ENCODE results near the gene CCDC6.
"Not testable (repeated sequence)": the region's sequence is repeated elsewhere in the genome, so short reads cannot be mapped to it uniquely, and the experiment has no call there.

CCDC6 gene

DNA sequence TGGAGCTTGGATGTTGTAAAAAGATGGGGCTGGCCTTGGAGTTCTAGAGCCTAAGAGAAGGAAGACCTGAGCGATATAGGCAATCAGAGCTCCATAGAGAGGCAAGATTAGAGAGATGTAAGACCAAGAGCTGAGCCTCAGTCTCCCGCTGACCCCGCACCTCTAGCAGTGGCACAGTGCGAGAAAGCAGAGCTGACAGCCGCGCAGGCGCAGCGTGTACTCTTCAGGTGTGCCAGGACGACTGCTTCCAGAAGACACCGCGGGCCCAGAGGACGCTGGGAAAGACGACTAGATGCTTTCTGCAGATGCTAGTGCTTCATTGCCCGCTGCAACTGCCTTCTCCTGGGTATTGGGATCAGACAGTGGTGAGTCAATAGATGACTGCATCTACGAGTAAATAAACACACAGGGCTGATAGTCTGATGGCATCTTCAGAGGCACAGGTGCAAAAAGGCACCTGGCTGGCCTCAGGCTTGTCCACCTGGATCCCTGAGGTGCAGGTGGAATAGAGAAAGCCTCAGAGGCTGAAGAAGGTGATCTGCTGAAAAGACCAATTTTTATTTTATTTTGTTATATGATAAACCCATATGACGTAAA is 38.1 kb upstream of the CCDC6 start:
- no peak for DNase-seq (ENCODE audit: low spot score)
- TF ChIP-seq, protein P1, sequence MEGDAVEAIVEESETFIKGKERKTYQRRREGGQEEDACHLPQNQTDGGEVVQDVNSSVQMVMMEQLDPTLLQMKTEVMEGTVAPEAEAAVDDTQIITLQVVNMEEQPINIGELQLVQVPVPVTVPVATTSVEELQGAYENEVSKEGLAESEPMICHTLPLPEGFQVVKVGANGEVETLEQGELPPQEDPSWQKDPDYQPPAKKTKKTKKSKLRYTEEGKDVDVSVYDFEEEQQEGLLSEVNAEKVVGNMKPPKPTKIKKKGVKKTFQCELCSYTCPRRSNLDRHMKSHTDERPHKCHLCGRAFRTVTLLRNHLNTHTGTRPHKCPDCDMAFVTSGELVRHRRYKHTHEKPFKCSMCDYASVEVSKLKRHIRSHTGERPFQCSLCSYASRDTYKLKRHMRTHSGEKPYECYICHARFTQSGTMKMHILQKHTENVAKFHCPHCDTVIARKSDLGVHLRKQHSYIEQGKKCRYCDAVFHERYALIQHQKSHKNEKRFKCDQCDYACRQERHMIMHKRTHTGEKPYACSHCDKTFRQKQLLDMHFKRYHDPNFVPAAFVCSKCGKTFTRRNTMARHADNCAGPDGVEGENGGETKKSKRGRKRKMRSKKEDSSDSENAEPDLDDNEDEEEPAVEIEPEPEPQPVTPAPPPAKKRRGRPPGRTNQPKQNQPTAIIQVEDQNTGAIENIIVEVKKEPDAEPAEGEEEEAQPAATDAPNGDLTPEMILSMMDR (IDR thresholded peaks at IDR 0.05; ENCODE audit: extremely low read depth, missing control alignments) = no peak

DNA sequence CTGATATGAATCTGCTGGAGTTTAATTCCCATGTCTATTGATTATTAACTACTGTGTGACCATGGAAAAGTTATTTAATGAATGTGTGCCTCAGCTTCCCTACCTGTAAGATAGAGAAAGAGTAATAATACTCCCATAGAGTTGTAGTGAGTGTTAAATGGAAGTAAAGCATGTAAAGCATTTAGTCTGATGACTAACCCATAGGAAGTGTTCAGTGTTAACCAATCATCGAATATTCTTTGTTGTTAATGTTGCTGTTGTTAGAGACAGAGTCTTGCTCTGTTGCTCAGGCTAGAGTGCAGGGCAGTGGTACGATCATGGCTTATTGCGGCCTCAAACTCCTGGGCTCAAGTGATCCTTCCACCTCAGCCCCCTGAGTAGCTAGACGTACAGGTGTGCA is 36.2 kb upstream of the CCDC6 start:
- TF ChIP-seq, protein P1 (IDR thresholded peaks at IDR 0.05; ENCODE audit: extremely low read depth, missing control alignments) = no peak
- DNase-seq (ENCODE audit: low spot score) = no peak

DNA sequence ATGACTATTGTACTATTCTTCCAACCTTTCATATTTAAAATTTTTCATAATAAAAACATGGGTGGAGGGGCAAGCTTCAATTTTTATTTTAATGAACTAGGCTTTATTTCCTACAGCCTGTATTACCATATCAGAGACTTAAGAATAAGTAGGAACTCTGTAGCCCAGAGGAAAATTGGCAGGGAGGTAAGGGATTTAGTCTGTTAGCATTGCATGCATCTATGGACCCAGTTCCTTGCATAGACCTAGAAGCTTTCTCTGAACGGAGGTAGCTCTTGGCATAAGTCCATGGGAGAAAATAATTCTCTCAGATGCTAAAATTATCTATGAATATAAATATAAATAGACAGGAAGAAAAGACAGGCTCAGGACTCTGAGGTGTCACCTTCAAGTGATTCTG is 31.4 kb upstream of the CCDC6 start:
- no peak for DNase-seq (ENCODE audit: low spot score)
- TF ChIP-seq, protein P1 (IDR thresholded peaks at IDR 0.05; ENCODE audit: extremely low read depth, missing control alignments) = no peak

DNA sequence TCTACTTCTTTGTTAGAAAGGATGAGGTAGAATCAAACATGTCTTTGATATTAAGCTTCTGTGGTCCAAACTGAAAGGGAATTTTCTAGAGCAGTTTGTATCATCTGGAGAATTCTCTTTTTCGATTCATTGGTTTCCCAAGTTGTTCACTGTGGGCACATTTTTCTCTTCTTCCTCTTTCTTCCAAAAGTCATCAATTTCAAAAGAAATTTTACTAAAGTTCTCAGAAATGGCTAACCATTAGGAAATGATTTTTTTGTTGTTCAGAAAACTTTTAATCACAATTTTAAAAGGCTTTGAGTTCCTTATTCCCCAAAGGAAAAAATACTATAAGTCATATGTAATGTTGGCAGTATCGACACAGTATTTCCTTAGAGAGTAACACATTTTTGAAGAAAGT is 28.3 kb upstream of the CCDC6 start:
- TF ChIP-seq, protein P1 (IDR thresholded peaks at IDR 0.05; ENCODE audit: extremely low read depth, missing control alignments) = no peak
- DNase-seq (ENCODE audit: low spot score) = no peak

DNA sequence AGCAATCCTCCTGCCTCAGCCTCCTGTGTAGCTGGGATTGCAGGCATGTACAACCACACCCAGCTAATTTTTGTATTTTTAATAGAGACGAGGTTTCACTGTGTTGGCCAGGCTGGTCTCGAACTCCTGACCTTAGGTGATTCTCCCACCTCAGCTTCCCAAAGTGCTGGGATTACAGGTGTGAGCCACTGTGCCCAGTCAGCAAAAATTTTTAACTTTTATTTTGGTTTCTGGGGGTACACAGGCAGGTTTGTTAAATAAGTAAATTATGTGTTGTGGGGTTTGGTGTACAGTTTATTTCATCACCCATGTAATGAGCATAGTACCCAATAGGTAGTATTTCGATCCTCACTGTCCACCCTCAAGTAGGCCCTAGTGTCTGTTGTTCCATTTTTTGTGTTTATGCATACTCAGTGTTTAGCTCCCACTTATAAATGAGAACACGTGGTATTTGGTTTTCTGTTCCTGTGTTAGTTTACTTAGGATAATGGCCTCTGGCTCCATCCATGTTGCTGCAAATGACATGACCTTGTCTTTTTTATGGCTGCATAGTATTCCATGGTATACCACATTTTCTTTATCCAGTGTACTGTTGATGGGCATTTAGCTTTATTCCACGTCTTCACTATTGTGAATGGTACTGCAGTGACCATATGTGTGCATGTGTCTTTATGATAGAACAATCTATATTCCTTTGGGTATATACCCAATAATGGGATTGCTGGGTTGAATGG is 24.6 kb upstream of the CCDC6 start:
- DNase-seq (ENCODE audit: low spot score) = not testable (repeated sequence)

DNA sequence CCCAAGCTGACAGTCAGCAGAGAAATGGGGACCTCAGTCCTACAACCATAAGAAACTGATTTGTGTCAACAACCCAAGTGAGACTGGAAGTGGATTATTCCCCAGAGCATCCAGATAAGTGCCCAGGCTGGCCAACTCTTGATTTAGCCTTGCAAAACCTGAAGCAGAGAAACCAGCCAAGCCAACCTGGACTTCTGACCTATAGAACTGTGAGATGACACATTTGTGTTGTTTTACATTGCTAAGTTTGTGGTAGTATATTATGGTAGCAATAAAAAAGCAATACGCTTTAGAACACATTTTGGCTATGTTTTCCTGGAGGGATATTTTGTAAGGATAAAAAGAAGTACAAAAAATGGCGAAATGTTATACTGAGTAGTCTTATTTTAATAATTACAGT is 19.7 kb upstream of the CCDC6 start:
- no peak for DNase-seq (ENCODE audit: low spot score)
- TF ChIP-seq, protein P1 (IDR thresholded peaks at IDR 0.05; ENCODE audit: extremely low read depth, missing control alignments) = no peak

DNA sequence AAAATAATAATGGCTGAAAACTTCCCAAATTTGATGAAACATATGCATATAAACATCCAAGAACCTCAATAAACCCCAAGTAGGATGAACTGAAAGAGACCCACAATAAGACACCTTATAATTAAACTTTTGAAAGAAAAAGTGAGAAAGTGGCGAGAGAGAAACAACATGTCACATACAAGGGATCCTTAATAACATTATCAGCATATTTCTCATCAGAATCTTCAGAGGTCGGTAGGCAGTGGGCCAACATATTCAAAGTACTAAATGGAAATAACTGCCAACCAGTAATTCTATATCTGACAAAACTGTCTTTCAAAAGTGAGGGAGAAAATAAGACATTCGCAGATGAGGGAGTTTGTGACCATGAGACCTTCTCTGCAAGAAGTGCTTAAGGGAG is 16.6 kb upstream of the CCDC6 start:
- TF ChIP-seq, protein P1 (IDR thresholded peaks at IDR 0.05; ENCODE audit: extremely low read depth, missing control alignments) = no peak

DNA sequence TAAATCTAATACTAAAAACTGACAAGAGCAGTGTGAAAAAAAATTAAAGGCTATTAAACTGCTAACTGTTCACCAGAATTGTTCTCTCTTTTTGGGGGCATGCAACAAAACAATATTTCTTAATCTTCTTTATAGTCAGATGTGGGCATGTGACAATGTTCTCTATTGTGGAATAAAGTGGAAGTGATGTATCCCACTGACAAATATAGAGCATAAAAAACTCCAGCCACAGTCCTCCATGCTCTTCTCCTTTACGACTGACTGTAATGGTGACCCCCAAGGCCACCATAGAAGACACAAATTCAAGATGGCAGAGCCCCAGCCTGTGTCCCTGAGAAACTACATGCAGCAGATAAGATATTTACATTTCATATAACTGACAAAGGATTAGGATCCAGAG is 11.6 kb upstream of the CCDC6 start:
- TF ChIP-seq, protein P1 (IDR thresholded peaks at IDR 0.05; ENCODE audit: extremely low read depth, missing control alignments) = no peak
- DNase-seq (ENCODE audit: low spot score) = no peak

More for the DNA sequence above, 16.6 kb upstream of the CCDC6 start:
- DNase-seq (ENCODE audit: low spot score) = no peak

All from GM20000 (cell line).